Coronary artery (tissue), 2 donors: ENCODE measurements around the gene PYCARD.
"Not testable (repeated sequence)": the region's sequence is repeated elsewhere in the genome, so short reads cannot be mapped to it uniquely, and the experiment has no call there.

Experiments
- DNase-seq: peaks from one replicate; pipeline ENCODE4 v3.0.0-alpha.2; 2017; ENCODE audit warnings: low spot score
- H3K27ac ChIP-seq, 2 donors: fragments of 200-600 bp; sonication (generic); one replicate each; pipeline ENCODE4 v1.5.1; 2016 to 2019
- H3K4me3 ChIP-seq: fragments of 200-600 bp; sonication (generic); 2 replicates; pipeline ENCODE4 v1.5.1; 2016; ENCODE audit warnings: mild to moderate bottlenecking, moderate library complexity
- TF ChIP-seq, protein P1 (sequence below): fragments of 200-600 bp; sonication (generic); IDR thresholded peaks from one replicate; pipeline ENCODE4 v1.5.1; 2019; ENCODE audit warnings: antibody characterized with exemption

Gene PYCARD

GRCh38 chr16:31181102-31181830, 21.3 kb downstream of the PYCARD start:
- Histone ChIP-seq H3K27ac (peak overlapping the region; percentile 94 to 95), H3K4me3 (peak overlapping the region; percentile 78)
- no peak for DNase-seq
- TF ChIP-seq, protein P1, sequence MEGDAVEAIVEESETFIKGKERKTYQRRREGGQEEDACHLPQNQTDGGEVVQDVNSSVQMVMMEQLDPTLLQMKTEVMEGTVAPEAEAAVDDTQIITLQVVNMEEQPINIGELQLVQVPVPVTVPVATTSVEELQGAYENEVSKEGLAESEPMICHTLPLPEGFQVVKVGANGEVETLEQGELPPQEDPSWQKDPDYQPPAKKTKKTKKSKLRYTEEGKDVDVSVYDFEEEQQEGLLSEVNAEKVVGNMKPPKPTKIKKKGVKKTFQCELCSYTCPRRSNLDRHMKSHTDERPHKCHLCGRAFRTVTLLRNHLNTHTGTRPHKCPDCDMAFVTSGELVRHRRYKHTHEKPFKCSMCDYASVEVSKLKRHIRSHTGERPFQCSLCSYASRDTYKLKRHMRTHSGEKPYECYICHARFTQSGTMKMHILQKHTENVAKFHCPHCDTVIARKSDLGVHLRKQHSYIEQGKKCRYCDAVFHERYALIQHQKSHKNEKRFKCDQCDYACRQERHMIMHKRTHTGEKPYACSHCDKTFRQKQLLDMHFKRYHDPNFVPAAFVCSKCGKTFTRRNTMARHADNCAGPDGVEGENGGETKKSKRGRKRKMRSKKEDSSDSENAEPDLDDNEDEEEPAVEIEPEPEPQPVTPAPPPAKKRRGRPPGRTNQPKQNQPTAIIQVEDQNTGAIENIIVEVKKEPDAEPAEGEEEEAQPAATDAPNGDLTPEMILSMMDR: no peak

DNA sequence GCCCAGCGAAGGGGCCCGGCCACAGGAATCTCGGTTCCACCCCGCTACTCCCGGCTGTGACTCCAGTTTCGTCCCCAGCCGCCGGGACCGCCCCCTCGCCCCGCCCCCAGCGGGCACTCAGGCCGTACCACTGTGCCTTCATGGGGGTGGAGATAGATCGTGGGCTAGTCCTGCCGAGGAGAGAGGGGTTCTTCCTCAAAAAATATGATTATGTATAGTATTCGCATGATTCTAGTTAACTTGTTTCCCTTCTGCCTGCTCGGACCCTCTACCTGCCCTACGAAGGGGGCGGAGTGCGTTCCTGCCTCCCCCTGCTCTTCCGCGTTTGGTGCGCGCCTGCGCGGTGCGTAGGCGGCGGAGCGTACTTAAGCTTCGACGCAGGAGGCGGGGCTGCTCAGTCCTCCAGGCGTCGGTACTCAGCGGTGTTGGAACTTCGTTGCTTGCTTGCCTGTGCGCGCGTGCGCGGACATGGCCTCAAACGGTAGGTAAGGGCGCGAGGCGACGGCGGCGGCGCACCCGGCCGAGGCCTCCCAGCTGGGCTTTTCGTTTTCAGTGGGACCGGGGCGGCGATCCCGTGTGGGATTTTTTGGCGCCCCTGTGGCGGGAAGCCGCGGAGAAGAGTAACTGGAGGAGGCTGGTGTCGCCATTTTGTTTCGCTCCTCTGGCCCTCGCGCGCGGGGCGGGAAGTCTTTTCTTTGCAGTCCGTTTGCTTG, 22.7 kb downstream of the PYCARD start, which contains the start of gene FUS:
Gene FUS, plus strand, starts transcription at position 393 of the 713 bp plus-strand sequence. Its CDS starts 76 bp downstream, at position 469.
- Histone ChIP-seq H3K4me3 (peak within 1 kb of the TSS; percentile 78), H3K27ac (peak within 1 kb of the TSS; percentile 94 to 95)
- TF ChIP-seq, protein P1: no peak
- peak; percentile 94 for DNase-seq

- no peak for DNase-seq
- Histone ChIP-seq H3K4me3 (peak overlapping the region; percentile 78), H3K27ac (peak overlapping the region; percentile 94 to 95)
- TF ChIP-seq, protein P1: no peak
Measured at GRCh38 chr16:31179219-31179746, 23.3 kb downstream of the PYCARD start.

DNA sequence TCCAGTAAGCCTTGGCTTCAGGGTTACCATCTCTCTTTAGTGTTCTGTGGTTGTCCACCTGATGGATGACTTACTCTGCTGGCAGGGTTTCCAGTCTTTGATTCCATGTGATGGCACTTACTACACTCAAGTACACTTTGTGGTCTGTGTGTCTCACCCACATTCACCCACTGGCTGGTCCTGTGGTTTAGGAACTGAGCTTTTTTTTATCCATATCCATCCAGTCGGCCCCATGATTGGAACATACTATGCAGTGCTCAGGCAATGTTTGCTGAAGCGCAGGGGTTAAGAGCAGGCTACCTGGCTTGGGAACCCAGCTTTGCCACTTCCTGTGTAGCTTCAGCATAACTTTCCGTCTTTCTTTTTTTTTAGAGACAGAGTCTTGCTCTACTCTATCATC, 25.4 kb downstream of the PYCARD start:
- Histone ChIP-seq H3K4me3 (no peak overlapping the region), H3K27ac (no peak overlapping the region)
- DNase-seq: no peak
- TF ChIP-seq, protein P1: no peak

- DNase-seq, H3K4me3 ChIP-seq, H3K27ac ChIP-seq: not testable (repeated sequence)
Measured at GRCh38 chr16:31170048-31170447, 32.5 kb downstream of the PYCARD start.

DNA sequence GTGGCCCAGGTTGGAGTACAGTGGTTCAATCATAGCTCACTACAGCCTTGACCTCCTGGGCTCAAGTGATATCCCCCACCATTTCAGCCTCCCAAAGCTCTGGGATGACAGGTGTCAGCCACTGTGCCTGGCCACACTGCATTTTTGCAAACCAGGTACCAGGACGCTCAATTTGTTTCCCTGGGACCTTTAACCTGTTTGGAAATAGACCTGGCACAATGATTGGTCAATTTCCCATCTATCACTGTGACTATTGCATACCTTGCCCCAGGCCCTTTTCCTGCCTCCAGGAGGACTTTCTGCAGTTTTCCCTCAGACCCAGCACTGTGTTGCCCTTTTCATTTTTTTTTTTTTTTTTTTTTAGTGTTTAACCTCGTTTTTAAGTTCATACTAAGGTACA, 33.7 kb downstream of the PYCARD start:
- no peak overlapping the region for H3K4me3 ChIP-seq
- H3K27ac ChIP-seq: no peak overlapping the region
- TF ChIP-seq, protein P1: no peak
- no peak for DNase-seq

GRCh38 chr16:31167315-31167714, 35.2 kb downstream of the PYCARD start:
- no peak for DNase-seq
- Histone ChIP-seq H3K27ac (no peak overlapping the region), H3K4me3 (no peak overlapping the region)
- TF ChIP-seq, protein P1: no peak
